VCaP (cell line): ENCODE measurements around the gene LCN12.
"Not testable (repeated sequence)": the region's sequence is repeated elsewhere in the genome, so short reads cannot be mapped to it uniquely, and the experiment has no call there.

ENCODE experiments used
- H3K27ac ChIP-seq: fragments of 450-650 bp; 2 replicates; pipeline ENCODE4 v1.5.1; 2017
- TF ChIP-seq, protein P1 (sequence below): fragments of 450-650 bp; conservative IDR thresholded peaks from 2 replicates; pipeline ENCODE4 v1.5.1; 2017; ENCODE audit warnings: mild to moderate bottlenecking, moderate library complexity

The LCN12 gene

DNA sequence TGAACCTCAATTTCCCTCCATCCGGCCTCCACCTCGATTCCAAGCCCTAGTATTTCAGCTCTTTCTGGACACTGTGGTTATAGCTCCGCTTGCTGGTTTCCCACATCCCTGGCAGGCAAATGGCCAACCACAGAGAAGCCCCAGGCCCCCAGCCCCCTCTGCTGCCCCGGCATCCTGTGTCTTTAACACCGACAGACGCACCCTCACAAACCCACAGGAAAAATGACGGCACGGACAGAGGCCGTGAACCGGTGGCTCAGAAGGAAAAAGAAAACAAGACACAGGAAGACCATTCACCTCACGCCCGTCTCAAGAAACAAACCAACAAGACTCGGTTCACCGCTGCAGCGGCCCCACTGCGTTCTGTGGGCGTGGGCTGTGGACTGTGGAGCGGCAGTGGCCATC, 45.8 kb downstream of the LCN12 start:
- H3K27ac ChIP-seq: no peak overlapping the region
- TF ChIP-seq, protein P1, sequence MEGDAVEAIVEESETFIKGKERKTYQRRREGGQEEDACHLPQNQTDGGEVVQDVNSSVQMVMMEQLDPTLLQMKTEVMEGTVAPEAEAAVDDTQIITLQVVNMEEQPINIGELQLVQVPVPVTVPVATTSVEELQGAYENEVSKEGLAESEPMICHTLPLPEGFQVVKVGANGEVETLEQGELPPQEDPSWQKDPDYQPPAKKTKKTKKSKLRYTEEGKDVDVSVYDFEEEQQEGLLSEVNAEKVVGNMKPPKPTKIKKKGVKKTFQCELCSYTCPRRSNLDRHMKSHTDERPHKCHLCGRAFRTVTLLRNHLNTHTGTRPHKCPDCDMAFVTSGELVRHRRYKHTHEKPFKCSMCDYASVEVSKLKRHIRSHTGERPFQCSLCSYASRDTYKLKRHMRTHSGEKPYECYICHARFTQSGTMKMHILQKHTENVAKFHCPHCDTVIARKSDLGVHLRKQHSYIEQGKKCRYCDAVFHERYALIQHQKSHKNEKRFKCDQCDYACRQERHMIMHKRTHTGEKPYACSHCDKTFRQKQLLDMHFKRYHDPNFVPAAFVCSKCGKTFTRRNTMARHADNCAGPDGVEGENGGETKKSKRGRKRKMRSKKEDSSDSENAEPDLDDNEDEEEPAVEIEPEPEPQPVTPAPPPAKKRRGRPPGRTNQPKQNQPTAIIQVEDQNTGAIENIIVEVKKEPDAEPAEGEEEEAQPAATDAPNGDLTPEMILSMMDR: no peak

GRCh38 chr9:137000177-137000930, 48.3 kb downstream of the LCN12 start:
- no peak overlapping the region for H3K27ac ChIP-seq
- TF ChIP-seq, protein P1: no peak

- TF ChIP-seq, protein P1: no peak
- H3K27ac ChIP-seq: no peak overlapping the region
Observed at GRCh38 chr9:137001857-137002645, 50.0 kb downstream of the LCN12 start.

DNA sequence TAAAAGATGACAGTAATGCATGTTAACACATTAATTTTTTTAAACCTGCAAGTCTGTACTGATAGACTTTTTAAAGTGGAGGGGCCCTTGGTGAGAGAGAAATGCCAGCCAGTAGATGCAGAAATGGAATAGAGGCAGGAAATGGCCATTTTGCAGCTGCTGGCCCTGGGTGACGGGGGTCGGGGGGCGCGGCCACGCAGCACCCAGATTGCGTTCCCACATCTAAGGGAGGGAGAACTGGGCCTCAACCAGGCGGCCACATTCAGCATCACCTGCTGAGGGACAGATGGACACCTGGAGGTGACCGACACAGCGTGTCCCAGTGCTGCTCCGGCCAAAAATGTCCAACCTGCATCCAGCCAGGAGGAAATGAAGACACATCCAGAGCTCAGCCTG, 50.6 kb downstream of the LCN12 start:
- TF ChIP-seq, protein P1: no peak
- no peak overlapping the region for H3K27ac ChIP-seq

DNA sequence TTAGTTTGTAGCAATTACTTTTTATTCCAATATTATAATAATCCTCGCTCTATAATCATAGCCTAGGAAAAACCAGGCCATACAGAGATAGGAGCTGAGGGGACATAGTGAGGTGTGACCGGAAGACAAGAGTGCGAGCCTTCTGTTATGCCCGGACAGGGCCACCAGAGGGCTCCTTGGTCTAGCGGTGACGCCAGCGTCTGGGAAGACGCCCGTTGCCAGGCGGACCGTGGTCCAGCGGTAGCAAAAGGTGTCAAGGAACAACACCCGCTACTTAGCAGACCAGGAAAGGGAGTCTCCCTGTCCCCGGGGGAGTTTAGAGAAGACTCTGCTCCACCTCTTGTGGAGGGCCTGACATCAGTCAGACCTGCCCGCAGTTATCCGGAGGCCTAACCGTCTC, 52.2 kb downstream of the LCN12 start:
- not testable (repeated sequence) for H3K27ac ChIP-seq
- TF ChIP-seq, protein P1: peak; percentile 68
